ENCODE data around the gene SLC9A8.

The SLC9A8 gene

DNA sequence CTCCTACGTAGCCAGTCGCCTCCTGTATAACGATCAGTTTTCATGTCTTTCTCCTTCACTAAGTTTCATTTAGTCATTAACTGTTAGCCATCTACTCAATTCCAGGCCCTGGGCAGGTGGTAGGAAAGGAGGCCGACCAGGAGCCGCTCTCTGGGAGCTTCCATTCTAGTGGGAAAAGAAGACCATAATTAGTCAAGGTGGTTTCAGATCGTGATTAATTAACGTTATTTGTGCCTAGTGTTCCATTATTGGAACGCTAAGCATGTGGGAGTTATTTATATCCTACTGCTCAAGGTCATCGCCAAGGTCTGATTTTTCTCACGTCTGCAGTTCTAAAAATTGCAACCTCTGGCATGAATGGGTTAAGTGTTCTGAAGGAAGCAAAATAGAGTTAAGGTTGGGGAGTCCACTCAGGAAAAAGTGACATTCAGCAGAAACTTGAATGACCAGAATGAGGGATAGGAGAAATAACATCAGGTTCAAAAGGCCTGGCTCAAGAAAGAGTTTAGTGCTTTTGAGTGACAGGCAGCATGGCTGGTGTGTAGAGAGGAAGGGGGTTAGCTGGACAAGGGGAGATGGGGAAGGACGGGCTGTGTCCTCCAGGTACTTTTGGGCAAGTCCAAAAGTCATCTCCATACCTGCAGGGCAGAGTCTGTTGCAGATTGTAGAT is 812 bp downstream of the SLC9A8 start:
- no peak for DNase-seq

DNA sequence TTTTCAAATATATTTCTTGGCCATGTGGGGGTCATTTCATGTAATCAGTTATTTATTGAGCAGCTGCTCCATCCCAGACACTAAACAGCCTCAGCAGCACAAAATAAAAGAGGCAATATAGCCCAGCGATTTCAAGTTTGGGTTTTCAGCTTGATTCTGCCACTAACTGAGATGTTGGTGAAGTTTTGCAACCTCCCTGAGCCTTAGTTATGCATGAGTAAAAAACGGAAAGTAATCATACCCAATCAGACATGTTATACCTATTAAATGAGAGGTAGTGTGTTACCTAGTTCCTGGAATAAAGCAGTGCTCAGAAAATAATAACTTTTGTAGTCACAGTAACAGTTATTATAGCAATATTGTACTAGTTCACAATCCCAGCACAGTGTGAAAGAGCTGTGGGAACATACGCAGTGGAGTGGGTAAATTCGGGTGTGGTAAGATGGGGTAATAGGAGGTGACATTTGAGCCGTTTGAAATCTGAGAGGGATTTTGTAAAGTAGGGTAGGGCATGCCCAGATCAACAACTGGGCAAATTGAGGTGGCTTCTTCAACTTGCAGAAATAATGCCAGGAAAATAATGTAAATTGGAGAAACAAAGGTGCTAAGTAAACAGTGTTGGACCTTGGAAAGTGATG is 1.5 kb downstream of the SLC9A8 start:
- no peak for DNase-seq

DNA sequence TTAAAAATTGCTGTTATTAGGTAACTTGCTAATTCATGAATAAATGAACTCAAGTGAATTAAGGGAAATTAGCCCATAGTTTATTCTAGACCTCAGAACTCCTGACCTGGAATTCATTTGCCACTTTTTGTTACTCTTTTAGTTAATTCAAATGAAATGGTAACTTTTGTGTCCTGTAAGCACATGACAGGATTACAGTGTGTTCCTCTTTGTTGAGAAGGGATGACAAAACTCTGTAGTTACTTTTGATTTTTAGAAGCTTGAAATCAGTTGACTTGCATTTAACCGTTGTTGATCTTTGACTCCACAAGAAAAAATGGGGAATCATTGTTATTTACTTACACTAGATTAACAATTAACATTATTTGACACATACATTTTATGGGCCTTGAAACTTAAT is 6.2 kb downstream of the SLC9A8 start:
- DNase-seq = no peak

DNA sequence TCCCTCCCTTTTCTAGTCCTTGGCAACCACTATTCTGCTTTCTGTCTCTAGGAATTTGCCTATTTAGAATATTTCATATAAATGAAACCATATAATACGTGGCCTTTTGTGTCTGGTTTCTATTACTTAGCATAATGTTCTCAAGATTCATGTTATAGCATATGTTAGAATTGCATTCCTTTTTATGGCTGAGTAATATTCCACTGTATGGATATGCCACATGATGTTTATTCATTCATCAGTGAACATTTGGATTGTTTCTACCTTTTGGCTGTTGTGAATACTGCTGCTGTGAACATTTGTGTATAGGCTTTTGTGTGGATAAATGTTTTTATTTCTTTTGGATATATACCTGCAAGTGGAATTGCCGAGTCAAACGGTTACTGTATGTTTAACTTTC is 7.1 kb downstream of the SLC9A8 start:
- no peak for DNase-seq

DNA sequence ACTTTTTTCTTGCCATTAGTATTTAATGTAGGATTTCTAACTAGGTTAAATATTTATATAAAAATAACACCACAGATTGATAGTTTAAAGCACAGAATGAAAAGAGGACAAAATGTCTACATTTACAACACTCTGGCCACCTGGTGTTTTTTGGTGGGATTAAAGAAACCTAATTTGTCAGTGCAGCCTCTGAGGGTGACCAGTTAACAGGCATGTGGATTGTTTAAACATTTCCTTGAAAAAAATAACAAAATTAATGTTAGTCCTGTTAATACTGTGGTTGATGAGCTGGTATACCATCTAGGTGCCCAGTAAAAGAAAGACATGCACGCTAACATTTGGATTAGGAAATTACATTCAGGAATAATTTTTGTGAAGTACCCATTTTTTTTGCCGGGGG is 8.8 kb downstream of the SLC9A8 start:
- no peak for DNase-seq

DNA sequence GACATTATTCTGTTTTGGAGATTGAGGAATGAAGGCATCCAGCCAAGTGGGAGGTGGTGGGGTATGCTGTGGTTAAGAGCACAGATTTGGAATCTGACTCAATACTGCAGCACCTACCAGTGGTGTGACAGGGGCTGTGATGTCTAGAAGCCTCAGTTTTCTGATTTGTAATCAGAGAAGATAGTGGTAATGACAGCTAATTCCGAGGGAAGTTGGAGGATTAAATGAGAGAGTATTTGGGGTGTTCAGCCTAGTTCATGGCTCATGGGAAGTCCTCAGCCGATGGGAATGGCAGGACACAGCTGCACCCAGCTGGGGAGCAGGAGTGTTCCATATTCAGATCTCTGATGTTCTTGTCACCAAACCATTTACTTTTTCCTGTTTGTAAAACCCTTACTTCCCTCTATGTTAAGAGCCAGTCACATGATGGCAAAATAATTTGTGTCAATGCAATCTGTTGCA is 9.3 kb downstream of the SLC9A8 start:
- DNase-seq = no peak

DNA sequence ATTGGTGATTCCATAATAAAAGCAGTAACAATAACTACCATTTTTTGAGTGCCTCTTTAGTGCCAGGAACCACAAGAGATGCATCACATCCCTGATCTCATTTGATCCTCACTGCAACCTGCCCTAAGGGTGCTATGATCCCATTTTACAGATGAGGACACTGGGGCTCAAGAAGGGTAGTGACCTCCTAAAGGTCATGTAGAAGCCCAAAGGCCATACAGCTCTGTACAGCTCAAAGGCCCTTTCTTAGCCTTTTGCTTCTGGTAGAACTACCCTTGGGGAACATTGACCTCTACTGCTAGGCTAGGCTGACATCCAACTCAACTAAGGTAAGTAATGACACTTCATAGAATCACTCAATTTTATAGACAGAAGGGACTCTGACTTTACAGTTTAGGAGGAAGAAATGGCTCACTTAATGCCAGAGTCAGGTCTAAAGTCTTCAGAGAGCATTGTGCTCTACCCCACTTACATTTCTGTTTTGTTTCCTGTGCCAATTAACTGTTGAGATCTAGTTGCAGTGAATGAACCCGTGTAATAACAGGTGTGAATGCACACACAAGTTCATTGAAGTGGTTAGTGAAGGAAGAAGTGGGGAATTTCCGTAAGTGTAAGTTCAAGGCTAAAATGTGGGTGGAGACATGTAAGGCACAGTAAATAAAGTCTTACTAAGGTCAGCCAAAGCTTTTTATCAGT is 10.7 kb downstream of the SLC9A8 start:
- DNase-seq = no peak

DNA sequence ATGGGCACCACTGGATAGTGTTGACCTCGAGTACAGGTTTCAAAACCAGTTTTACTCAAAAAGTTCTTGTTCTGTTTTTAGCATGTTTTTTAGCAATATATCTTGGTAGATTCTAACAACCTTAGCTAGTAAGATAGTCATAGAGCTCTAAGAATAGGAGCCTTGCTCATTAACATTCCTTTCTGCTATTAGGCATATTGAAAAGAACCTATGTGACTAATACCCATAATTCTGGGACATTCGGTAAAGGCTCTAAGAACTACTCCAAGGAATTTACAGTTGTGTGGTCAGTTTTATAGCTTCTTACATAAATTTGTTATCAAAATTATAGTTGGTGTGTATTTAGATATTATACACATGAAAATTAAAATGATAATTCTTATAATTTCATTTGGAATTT is 11.6 kb downstream of the SLC9A8 start:
- DNase-seq = no peak

DNA sequence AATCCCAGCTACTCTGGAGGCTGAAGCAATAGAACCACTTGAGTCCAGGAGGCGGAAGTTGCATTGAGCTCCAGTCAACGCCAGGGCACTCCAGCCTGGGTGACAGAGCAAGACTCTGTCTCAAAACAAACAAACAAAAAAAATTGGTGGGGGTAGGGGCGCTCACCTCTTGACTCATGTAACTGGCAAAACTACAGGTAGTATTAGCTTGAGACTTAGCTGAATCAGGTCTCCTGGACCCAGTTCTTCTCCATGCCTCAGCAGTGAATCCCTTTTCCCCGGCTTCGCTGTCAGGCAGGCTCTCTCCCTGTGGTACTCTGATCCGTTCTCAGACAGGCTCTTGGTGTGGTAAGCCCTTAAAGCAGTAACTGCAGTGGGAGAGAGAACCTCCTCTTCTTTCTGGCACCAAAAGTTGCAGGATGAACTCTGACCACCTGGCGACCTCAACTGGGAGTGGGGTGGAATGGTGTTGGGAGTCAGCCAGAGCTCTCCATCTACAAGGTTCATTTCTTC is 12.9 kb downstream of the SLC9A8 start:
- DNase-seq = no peak

DNA sequence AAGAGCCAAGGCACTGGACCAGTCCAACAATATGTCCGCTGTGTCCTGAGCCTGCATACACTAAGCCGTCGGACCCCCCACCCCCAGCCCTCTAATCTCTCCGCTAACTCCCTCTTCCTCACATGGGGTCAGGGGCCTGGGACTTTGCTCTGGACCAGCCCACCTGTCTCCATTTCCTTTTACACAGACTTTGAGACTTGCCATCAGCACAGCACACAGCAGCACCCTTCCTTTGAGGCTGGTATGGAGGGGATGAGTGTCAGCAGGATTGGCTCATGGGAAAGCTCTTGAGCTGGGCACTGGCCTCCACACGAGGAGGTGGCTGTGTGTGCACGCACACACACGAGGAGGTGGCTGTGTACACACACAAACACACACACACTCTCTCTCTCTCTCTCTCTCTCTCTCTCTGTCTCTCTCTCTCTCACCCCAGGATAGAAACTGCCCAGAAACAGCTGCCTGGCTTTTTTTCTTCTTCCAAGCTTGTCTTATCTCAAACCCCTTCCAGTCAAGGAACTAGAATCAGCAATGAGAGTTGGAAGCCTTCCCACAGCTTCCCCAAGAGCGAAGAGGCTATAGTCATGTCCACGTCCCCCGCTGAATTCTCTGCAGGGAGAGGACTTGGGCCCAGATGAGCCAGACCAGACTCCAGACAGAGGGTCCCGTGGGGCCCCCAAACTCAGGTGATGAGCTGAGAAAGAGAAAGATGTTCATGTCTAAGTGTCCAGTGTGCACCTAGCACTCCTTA is 18.6 kb downstream of the SLC9A8 start:
- no peak for DNase-seq

DNA sequence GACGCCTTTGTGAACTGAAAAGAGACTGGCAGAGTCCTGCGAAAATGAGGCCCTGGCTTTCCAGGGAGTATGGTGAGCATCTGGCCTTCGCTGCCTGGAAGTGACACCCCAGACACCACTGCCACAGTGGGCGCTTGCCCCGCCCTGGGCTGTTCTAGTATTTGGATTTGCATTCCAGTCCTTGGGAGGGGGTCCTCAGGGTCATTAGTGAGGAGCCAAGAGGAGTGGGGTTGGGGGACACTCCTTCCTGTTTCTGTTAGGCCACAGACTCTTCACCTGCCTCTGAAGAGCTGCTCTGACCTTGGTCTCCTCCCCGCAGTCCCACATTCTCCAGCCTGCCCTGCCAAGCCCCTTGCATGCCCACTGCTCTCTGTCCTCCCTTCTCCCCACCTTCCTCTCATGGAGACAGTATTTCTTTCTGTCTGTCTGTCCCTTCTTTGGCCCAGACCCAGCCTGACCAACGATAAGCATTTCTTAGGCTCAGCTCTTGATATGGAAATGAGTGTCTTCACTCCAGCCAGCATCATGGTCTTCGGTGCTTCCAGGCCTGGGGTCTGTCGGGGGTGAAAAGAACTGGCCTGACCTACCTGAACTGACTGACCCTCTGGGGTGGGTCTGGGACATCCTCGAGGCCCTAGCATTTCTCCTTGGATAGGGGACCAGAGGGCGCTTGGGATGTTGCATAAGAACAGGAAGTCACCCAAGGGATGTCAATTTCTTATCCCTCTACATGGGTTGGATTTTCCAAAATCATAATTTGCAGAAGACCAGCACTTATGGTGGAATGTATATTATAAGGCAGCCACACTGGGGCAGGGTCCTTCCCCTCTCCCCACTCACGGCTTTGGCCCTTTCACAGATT is 19.4 kb downstream of the SLC9A8 start:
- DNase-seq = no peak

DNA sequence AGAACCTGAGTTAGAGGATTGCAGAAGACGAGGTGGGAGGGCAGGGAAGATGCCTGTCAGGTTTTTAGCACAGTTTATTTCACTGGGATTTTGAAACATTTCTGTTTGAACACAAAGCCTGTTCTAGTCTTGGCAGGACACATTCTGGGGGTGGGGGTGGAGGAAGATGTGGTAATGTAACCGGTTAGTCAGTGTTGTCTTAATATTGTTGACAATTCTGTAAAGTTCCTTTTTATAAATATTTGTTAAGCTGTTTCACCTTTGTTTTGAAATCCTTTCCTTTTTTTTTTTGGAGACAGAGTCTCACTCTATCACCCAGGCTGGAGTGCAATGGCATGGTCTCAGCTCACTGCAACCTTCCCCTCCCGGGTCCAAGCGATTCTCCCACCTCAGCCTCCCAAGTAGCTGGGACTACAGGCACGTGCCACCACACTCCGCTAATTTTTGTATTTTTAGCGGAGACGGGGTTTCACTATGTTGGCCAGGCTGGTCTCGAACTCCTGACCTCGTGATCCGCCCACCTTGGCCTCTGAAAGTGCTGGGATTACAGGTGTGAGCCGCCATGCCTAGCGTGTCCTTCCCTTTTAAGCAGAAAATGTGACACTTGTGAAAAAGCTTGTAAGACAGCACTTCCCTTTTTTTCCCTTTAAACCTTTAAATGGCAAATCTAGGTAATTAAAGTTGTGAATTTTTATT is 20.2 kb downstream of the SLC9A8 start:
- no peak for DNase-seq

DNA sequence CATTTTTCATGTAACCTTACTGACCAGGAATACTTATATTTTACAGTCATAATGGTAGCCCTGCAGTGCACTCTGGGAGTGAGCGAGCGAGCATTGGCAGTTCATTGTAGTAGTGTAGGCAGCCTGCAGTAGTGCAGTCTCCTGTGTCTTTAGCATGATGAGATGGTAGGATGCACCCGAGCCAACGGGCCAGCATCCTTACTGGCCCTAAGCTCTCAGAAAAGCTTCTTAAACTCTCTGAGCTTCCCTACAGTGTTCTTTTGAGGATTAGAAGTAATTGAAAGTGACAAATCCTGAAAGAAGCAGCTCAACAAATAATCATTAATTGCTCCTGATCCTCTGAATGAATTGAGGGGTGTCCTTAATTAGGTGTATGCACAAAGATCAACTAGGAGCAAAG is 20.9 kb downstream of the SLC9A8 start:
- DNase-seq = no peak

DNA sequence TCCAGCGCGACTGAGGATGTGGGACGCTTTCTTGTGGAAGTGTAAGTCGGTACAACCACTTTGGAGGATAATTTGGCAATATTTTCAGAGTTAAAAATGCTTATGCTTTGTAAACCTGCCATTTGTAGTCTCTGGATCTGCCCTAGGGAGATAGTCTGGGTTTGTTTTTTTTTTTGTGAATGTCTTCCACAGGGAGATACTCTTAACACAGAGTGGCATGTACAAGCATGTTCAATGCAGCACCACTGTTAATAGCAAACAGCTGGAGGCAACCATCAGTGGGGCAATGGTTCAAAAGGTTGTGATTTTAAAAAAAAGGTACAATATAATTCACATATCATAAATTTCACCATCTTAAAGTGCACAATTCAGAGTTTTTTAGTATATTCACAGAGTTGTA is 22.4 kb downstream of the SLC9A8 start:
- DNase-seq = no peak

DNA sequence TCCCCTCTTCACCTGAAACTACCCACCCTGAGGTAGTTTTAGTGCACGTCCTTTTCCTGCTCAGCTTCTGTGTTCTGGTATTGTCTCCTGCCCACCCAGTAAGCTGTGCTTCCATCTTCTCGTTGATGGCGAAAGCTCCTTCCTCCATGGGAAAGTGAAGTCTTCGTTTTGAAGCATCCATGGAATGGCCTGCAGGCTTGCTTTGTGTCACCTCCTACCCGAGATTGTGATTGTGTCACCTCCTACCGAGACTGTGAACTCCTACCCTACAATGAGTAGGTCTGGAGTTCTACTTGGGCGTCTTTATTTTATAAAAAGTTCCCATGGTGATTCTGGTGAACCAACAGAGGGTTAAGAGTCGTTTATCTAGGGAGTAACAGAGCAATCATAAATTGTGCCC is 25.9 kb downstream of the SLC9A8 start:
- DNase-seq = no peak

DNA sequence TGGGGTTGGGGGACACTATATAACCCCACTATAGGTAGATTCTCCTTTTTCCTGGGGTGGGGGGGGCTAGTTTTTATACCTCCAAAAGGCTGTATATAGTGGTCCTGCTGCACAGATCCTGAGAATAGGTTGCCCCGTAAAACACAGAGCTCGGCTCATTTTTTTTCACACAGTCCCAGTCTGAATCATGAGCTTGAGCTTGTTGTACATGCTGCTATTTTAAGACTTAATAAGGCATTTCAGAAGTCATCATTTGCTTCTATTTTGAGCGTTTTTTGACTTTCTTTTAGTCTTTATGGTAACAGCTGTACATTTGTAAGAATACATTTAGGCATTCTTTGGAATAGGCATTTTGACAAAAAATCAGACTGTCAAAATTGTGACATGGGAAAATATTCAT is 30.5 kb downstream of the SLC9A8 start:
- no peak for DNase-seq

DNA sequence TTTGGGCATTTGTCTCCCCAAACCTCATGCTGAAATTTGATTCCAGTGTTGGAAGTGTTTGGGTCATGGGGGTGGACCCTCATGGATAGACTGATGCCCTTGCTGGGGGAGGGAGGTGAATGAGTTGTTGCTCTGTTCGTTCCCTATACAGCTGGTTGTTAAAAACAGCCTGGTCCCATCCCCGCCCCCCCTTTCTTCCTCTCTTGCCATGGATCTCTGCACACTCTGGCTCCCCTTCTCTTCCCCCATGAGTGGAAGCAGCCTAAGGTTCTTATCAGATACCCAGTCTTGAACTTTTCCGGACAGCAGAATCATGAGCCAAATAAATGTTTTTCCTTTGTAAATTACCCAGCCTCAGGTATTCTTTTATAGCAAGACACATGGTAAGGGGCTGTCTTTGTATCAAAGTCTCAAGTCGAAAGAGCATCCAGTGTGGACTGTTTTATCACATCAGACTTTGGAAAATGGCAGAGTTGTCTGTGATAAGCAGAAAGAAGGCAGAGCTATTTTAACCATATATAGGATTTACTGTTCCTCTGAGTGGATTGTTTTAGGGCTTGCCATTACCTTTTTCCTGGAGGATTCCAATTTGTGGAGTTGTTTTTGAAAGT is 31.2 kb downstream of the SLC9A8 start:
- no peak for DNase-seq

DNA sequence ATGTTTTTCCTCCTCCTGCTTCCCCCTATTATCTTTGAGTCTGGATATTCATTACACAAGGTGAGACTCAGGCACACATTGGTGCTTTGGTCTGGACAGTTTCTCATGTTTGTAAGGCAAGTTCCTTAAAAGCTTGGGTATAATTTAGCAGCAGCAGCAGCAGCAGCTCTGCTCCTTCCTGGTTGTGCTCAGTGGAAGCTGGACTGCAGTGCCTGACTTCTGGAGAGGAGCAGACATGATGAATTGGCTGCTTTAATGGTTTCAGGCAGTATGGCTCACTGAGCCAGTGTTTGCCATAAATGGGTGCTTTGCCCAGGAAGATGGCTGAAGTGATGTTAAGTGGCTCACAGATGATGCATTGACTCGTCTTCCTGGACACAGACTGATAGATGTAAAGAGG is 32.4 kb downstream of the SLC9A8 start:
- no peak for DNase-seq

DNA sequence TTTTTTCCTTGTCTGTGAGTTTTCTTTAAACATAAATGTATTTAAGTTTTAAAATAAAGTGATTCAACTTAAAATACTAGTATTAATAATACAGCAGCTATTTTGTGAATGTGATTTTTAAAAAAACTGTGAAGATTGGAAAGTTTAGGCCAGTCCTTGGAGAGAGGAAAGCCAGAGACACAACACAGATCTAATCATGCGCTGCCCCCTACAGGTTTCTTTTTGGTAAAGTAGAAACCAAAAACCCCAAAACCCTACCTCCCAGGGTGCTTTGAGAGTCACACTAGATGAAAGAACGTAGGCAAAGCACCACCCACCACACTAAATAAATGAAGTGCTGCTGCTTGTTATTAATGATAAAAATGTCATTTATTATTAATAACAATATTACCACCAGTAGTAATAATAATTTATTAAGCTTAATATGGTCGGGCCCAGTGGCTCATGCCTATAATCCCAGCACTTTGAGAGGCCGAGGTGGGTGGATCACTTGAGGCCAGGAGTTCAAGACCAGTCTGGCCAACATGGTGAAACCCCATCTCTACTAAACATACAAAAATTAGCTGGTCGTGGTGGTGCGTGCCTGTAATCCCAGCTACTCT is 33.7 kb downstream of the SLC9A8 start:
- peak; percentile 22 for DNase-seq

Data from right kidney (tissue), 1 donor.